HCT116 (cell line): Measurements from ENCODE around the gene CCDC148. TPM values are rescaled to one million over a fixed set of nuclear protein-coding genes. Genes with fewer than 3 reads are reported as not detected.
"Not testable (repeated sequence)": the region's sequence is repeated elsewhere in the genome, so short reads cannot be mapped to it uniquely, and the experiment has no call there.

Source experiments
- ATAC-seq: fragments of 200-7000 bp; cut with Tn5 transposase; 2 replicates; pipeline ENCODE4 v1.9.1; 2020; ENCODE audit warnings: mild to moderate bottlenecking, moderate library complexity
- BruUV-seq: library from RNA; stranded (reverse); fragments of 400-500 nt; replicated peaks from 2 replicates; lab custom pipeline; 2021; lab: Mats Ljungman, UMichigan
- CTCF ChIA-PET: fragments of 300-600 bp; sonication (Branson Sonifier 250); formaldehyde crosslinking; loops from one replicate; lab custom pipeline; 2021; ENCODE audit warnings: antibody characterized with exemption; lab: Charles Lee
- POLR2A ChIA-PET: fragments of 300-600, 350-600 bp; sonication (Branson Sonifier 250); formaldehyde crosslinking; loops from one replicate; lab custom pipeline; 2021; ENCODE audit warnings: antibody characterized with exemption; lab: Charles Lee
- RAD21 ChIA-PET, 2 experiments: fragments of 300-600 bp; sonication (Branson Sonifier 250); formaldehyde crosslinking; loops; one replicate each; lab custom pipeline; 2023; ENCODE audit warnings: low total read pairs in 2 of 2; ENCODE audit not compliant: uncharacterized antibody in 2 of 2, unreplicated experiment in 2 of 2, low non-redundant PET in 1 of 2; lab: Charles Lee
- DNase-seq: peaks from one replicate; pipeline ENCODE4 v3.0.0-alpha.2; 2010; ENCODE audit warnings: low read depth, low spot score
- H2AFZ ChIP-seq: fragments of 200-600 bp; shearing (Covaris generic), sonication (generic); 2 replicates; pipeline ENCODE4 v1.6.1; 2017; ENCODE audit warnings: low read depth, mixed run types, mixed read lengths, antibody characterized with exemption, low read length; ENCODE audit not compliant: poor library complexity, severe bottlenecking
- H3K27ac ChIP-seq: 2 replicates; pipeline ENCODE4 v1.5.1; 2012; ENCODE audit warnings: low read depth, low read length
- H3K27me3 ChIP-seq: fragments of 200-600 bp; sonication (generic); 2 replicates; pipeline ENCODE4 v1.6.1; 2016; ENCODE audit warnings: mixed run types, low read length, mixed read lengths; ENCODE audit not compliant: insufficient read depth
- H3K36me3 ChIP-seq, 2 experiments: fragments of 200-500 bp in 1 of 2; fragments of 200-600 bp in 1 of 2; sonication (Bioruptor generic) in 1 of 2; sonication (generic) in 1 of 2; 2 replicates each; pipeline versions ENCODE4 v1.5.1 to v1.6.1; 2014 to 2016; ENCODE audit warnings: low read length in 2 of 2, inconsistent platforms in 1 of 2, mixed read lengths in 1 of 2, mixed run types in 1 of 2; ENCODE audit not compliant: insufficient read depth in 2 of 2, control insufficient read depth in 1 of 2
- H3K4me1 ChIP-seq, 2 experiments: fragments of 200-600 bp in 1 of 2; sonication (generic) in 1 of 2; 2 replicates each; pipeline versions ENCODE4 v1.5.1 to v1.6.1; 2012 to 2017; ENCODE audit warnings: low read length in 2 of 2, inconsistent platforms in 1 of 2, mild to moderate bottlenecking in 1 of 2, mixed read lengths in 1 of 2, mixed run types in 1 of 2, moderate library complexity in 1 of 2; ENCODE audit not compliant: insufficient read depth in 2 of 2, control insufficient read depth in 1 of 2
- H3K4me2 ChIP-seq: fragments of 200-600 bp; sonication (generic); 2 replicates; pipeline ENCODE4 v1.6.1; 2017; ENCODE audit warnings: mixed run types, low read length, mixed read lengths
- H3K4me3 ChIP-seq, 2 experiments: fragments of 200-600 bp in 1 of 2; sonication (generic) in 1 of 2; replicated peaks in 1 of 2; 2 replicates each; pipeline ENCODE4 v1.5.1; 2011 to 2016; ENCODE audit warnings: low read length in 2 of 2, control low read depth in 1 of 2, low read depth in 1 of 2, mild to moderate bottlenecking in 1 of 2, mixed read lengths in 1 of 2, mixed run types in 1 of 2
- H3K79me2 ChIP-seq: fragments of 200-600 bp; sonication (generic); 2 replicates; pipeline ENCODE4 v1.6.1; 2017; ENCODE audit warnings: mild to moderate bottlenecking, mixed run types, low read length, moderate library complexity, mixed read lengths; ENCODE audit not compliant: insufficient read depth
- H3K9ac ChIP-seq: fragments of 200-600 bp; sonication (generic); 2 replicates; pipeline ENCODE4 v1.6.1; 2016; ENCODE audit warnings: low read length, mixed read lengths
- H3K9me2 ChIP-seq: fragments of 200-600 bp; sonication (generic), shearing (Covaris generic); 2 replicates; pipeline ENCODE4 v1.6.1; 2017; ENCODE audit warnings: mixed run types, mild to moderate bottlenecking, moderate library complexity; ENCODE audit not compliant: insufficient read depth
- H3K9me3 ChIP-seq, 2 experiments: fragments of 200-500 bp in 1 of 2; fragments of 200-600 bp in 1 of 2; sonication (Bioruptor generic) in 1 of 2; sonication (generic) in 1 of 2; 2 replicates each; pipeline ENCODE4 v1.6.1; 2014 to 2017; ENCODE audit warnings: low read length in 2 of 2, mixed read lengths in 2 of 2, inconsistent platforms in 1 of 2, low read depth in 1 of 2, mild to moderate bottlenecking in 1 of 2, mixed run types in 1 of 2, moderate library complexity in 1 of 2; ENCODE audit not compliant: control insufficient read depth in 1 of 2, insufficient read depth in 1 of 2
- H4K20me1 ChIP-seq: fragments of 200-600 bp; sonication (generic), shearing (Covaris generic); 2 replicates; pipeline ENCODE4 v1.6.1; 2017; ENCODE audit warnings: mixed run types, mild to moderate bottlenecking, moderate library complexity; ENCODE audit not compliant: insufficient read depth
- RAD21 ChIP-seq: IDR thresholded peaks from 2 replicates; pipeline ENCODE4 v1.6.1; 2012; ENCODE audit warnings: low read depth, mild to moderate bottlenecking
- SRF ChIP-seq: IDR thresholded peaks from 2 replicates; pipeline ENCODE4 v1.6.1; 2012; ENCODE audit warnings: low read depth
- intact Hi-C: fragments of 100-400 bp; cut with micrococcal nuclease; formaldehyde crosslinking; loops from 2 replicates; pipeline ENCODE4 v1.10.0; 2022
- total RNA-seq: library from RNA; stranded (reverse); gene quantifications from one replicate; pipeline ENCODE4 v1.2.1, GENCODE V29; 2021; ENCODE audit not compliant: unreplicated experiment
- TF ChIP-seq, protein P1 (sequence below), 3 experiments: fragments of 200-600 bp in 1 of 3; sonication (generic) in 1 of 3; IDR thresholded peaks in 2 of 3; conservative IDR thresholded peaks in 1 of 3; 2 replicates each; pipeline ENCODE4 v1.5.1; 2012 to 2017; ENCODE audit warnings: low read depth in 2 of 3, low read length in 2 of 3, antibody characterized with exemption in 1 of 3, borderline replicate concordance in 1 of 3, control low read depth in 1 of 3, mild to moderate bottlenecking in 1 of 3, mixed read lengths in 1 of 3, mixed run types in 1 of 3, moderate library complexity in 1 of 3; ENCODE audit not compliant: insufficient read depth in 1 of 3

Gene CCDC148
- total RNA-seq, 1 experiment from 2014 or later, result 0.59 TPM

GRCh38 chr2:158474526-158475011, 18.0 kb upstream of the CCDC148 start:
- H3K27me3 ChIP-seq, H3K9me3 ChIP-seq, RAD21 ChIA-PET, DNase-seq, H3K9ac ChIP-seq, BruUV-seq, intact Hi-C loops, H3K9me2 ChIP-seq, H3K36me3 ChIP-seq, H4K20me1 ChIP-seq, H3K4me1 ChIP-seq, H3K4me3 ChIP-seq, H2AFZ ChIP-seq, H3K4me2 ChIP-seq, ATAC-seq, H3K27ac ChIP-seq, POLR2A ChIA-PET: not testable (repeated sequence)
- CTCF ChIA-PET, result interaction anchor here (0.5 to 1.1 kb wide), 3 partner anchors 42 to 263 kb away, joined by 3 read pairs; no protein-coding TSS in a partner anchor
- H3K79me2 ChIP-seq, result peaks cover 26% of the 10 kb centered on the region

DNA sequence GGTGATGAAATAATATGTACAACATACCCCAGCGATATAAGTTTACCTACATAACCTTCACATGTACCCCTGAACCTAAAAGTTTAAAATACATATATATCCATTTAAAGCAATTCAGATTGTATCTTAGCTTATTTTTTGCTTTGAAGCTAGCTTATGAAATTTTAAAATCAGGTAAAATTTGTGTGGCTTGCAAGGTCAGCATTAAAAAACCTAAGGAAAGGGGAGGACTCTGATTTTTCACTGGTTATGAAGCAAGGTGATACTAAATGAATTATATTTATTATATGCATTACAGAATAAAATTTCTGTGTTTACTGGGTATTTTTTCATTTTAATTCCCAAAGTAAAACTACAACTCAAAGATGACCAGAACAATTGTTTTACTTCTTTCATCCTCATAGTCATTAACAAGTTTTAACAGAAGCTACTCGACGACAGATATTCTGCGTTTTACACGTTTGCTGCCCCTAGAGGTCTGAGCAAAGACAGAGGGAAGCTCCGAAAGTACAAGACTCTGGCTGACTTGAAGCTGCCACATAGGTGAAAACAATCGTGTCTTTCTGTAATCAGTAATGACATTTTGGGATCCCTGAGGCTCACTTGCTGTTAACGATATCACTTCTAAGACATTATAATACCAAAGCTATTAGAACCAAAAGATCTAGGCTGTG, 17.3 kb upstream of the CCDC148 start:
- Histone ChIP-seq H3K27ac (no peak overlapping the region), H3K79me2 (peaks cover 24% of the 10 kb centered on the region), H3K4me1 (no peaks in the 10 kb centered on the region), H4K20me1 (peaks cover 5% of the 10 kb centered on the region), H3K27me3 (no peaks in the 10 kb centered on the region), H3K4me2 (no peak overlapping the region), H3K9ac (no peak overlapping the region), H2AFZ (no peak overlapping the region), H3K9me2 (no peaks in the 10 kb centered on the region), H3K36me3 (0 out of 4 replicates have a peak, but pooled peaks cover 0 to 4% of the 10 kb centered on the region in 2 experiments), H3K4me3 (no peak overlapping the region), H3K9me3 (no peaks in the 10 kb centered on the region)
- DNase-seq (no peak), ATAC-seq (peak; percentile 55)
- intact Hi-C loops, result no loop called here
- ChIA-PET RAD21 (no interaction called here), CTCF (interaction anchor here (0.5 to 1.1 kb wide), 3 partner anchors 43 to 263 kb away, joined by 3 read pairs; no protein-coding TSS in a partner anchor), POLR2A (no interaction called here)
- TF ChIP-seq RAD21 (no peak), SRF (no peak)
- TF ChIP-seq, protein P1, sequence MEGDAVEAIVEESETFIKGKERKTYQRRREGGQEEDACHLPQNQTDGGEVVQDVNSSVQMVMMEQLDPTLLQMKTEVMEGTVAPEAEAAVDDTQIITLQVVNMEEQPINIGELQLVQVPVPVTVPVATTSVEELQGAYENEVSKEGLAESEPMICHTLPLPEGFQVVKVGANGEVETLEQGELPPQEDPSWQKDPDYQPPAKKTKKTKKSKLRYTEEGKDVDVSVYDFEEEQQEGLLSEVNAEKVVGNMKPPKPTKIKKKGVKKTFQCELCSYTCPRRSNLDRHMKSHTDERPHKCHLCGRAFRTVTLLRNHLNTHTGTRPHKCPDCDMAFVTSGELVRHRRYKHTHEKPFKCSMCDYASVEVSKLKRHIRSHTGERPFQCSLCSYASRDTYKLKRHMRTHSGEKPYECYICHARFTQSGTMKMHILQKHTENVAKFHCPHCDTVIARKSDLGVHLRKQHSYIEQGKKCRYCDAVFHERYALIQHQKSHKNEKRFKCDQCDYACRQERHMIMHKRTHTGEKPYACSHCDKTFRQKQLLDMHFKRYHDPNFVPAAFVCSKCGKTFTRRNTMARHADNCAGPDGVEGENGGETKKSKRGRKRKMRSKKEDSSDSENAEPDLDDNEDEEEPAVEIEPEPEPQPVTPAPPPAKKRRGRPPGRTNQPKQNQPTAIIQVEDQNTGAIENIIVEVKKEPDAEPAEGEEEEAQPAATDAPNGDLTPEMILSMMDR (IDR thresholded peaks at IDR 0.05 in 2 of 3, conservative IDR thresholded peaks at IDR 0.05 in 1 of 3; ENCODE audit: borderline replicate concordance in 1 of 3, insufficient read depth in 1 of 3, low read depth in 2 of 3, low read length in 2 of 3), result peak in 2 of 3 experiments; percentile 29 to 38; a peak in 3 of 6 replicates
- BruUV-seq, result no TSS peak

GRCh38 chr2:158473300-158473699, 16.7 kb upstream of the CCDC148 start:
- BruUV-seq, H3K4me3 ChIP-seq, H3K27ac ChIP-seq, POLR2A ChIA-PET, intact Hi-C loops, H2AFZ ChIP-seq, H4K20me1 ChIP-seq, ATAC-seq, H3K27me3 ChIP-seq, H3K9me2 ChIP-seq, H3K4me1 ChIP-seq, DNase-seq, H3K4me2 ChIP-seq, RAD21 ChIA-PET, H3K36me3 ChIP-seq, H3K9me3 ChIP-seq, H3K9ac ChIP-seq: not testable (repeated sequence)
- CTCF ChIA-PET, result interaction anchor here (1.1 kb wide), 2 partner anchors 44 to 66 kb away, joined by 3 read pairs; no protein-coding TSS in a partner anchor
- H3K79me2 ChIP-seq, result peaks cover 30% of the 10 kb centered on the region
